Measurements from ENCODE around the gene ZNF835.
A peak's percentile ranks its signal among the peaks of the same experiment; 100 is the strongest.
"Not testable (repeated sequence)": the region's sequence is repeated elsewhere in the genome, so short reads cannot be mapped to it uniquely, and the experiment has no call there.

The ZNF835 gene

DNA sequence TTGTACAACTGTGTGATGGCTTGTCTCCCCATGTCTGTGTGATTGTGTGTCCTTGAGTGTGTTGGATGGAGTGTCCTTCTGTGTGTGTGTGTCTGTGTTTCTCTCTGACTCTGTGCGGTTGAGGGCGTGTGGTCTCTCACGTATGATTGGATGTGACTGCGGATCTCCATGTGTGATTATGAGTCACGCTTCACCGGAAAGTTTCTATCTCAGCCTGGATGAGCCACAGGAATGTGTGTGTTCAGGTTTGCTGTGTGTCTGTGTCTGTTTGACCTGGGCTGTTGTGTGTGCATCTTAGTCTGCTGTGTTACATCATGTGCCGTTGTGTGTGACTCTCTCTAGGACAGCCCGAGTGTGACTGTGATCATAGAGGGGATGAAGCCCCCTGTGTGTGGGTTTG lies 15.5 kb upstream of the ZNF835 start:
- in situ Hi-C loops (cut with HindIII; ENCODE audit: low sequenced_read_pairs) = no loop called here
- no peak overlapping the region for H3K4me3 ChIP-seq (ENCODE audit: low read depth, low read length)
- TF ChIP-seq, protein P1, sequence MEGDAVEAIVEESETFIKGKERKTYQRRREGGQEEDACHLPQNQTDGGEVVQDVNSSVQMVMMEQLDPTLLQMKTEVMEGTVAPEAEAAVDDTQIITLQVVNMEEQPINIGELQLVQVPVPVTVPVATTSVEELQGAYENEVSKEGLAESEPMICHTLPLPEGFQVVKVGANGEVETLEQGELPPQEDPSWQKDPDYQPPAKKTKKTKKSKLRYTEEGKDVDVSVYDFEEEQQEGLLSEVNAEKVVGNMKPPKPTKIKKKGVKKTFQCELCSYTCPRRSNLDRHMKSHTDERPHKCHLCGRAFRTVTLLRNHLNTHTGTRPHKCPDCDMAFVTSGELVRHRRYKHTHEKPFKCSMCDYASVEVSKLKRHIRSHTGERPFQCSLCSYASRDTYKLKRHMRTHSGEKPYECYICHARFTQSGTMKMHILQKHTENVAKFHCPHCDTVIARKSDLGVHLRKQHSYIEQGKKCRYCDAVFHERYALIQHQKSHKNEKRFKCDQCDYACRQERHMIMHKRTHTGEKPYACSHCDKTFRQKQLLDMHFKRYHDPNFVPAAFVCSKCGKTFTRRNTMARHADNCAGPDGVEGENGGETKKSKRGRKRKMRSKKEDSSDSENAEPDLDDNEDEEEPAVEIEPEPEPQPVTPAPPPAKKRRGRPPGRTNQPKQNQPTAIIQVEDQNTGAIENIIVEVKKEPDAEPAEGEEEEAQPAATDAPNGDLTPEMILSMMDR (IDR thresholded peaks at IDR 0.05; ENCODE audit: low read depth, low read length, missing control alignments) = no peak
- DNase-seq (ENCODE audit: low read depth) = no peak

DNA sequence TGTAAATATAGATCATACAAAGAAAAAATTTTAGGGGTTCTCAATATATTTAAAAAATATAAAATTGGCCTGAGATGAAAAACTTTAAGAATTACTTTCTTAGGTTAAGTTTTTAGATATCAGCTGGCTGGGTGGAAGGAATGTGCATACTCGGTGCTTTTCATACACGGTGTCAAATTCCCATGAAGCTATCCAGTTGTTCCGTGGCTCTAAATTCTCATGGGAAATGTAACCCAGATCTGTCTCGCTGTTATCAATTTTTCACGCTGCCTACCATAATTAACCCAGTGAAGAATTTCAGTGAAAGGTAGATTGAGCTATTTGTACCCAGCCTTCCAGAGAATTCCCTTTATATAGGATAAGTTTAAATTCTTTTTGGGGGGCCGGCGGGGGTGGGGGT lies 11.6 kb upstream of the ZNF835 start:
- no peak for DNase-seq (ENCODE audit: low read depth)
- H3K4me3 ChIP-seq (ENCODE audit: low read depth, low read length) = no peak overlapping the region
- TF ChIP-seq, protein P1 (IDR thresholded peaks at IDR 0.05; ENCODE audit: low read depth, low read length, missing control alignments) = no peak
- in situ Hi-C loops (cut with HindIII; ENCODE audit: low sequenced_read_pairs) = no loop called here

DNA sequence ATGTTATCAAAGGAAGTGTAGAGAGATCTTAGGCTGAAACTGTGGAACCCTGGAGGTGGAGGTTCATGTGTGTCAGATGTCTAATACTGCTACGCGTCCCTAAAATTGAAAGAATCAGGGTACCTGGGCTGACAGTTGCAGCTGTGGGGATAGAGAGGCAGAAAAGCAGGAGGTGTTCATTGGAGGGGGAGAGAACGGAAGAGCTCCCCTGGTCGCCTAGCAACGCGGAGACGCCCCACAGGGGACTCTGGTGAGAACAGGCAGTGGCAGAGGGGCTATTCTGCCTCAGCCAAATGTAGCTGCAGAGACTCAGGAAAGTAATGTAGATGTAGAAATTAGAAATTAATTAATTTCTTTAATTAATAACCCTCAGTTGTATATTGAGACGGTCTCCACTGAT lies 10.1 kb upstream of the ZNF835 start:
- in situ Hi-C loops (cut with HindIII; ENCODE audit: low sequenced_read_pairs) = no loop called here
- DNase-seq (ENCODE audit: low read depth) = no peak
- H3K4me3 ChIP-seq (ENCODE audit: low read depth, low read length) = no peak overlapping the region
- TF ChIP-seq, protein P1 (IDR thresholded peaks at IDR 0.05; ENCODE audit: low read depth, low read length, missing control alignments) = no peak

- TF ChIP-seq, protein P1 (IDR thresholded peaks at IDR 0.05; ENCODE audit: low read depth, low read length, missing control alignments) = no peak
- H3K4me3 ChIP-seq (ENCODE audit: low read depth, low read length) = no peak overlapping the region
- DNase-seq (ENCODE audit: low read depth) = no peak
- in situ Hi-C loops (cut with HindIII; ENCODE audit: low sequenced_read_pairs) = no loop called here
Measured at GRCh38 chr19:56678205-56678604, 6.6 kb upstream of the ZNF835 start.

- H3K4me3 ChIP-seq (ENCODE audit: low read depth, low read length); in situ Hi-C loops (cut with HindIII; ENCODE audit: low sequenced_read_pairs); DNase-seq (ENCODE audit: low read depth): not testable (repeated sequence)
Measured at GRCh38 chr19:56672610-56673009, 1.1 kb upstream of the ZNF835 start.

- in situ Hi-C loops (cut with HindIII; ENCODE audit: low sequenced_read_pairs) = no loop called here
- no peak for DNase-seq (ENCODE audit: low read depth)
- TF ChIP-seq, protein P1 (IDR thresholded peaks at IDR 0.05; ENCODE audit: low read depth, low read length, missing control alignments) = no peak
- H3K4me3 ChIP-seq (ENCODE audit: low read depth, low read length) = peak overlapping the region; percentile 29
Measured at GRCh38 chr19:56670961-56671612, 470 bp downstream of the ZNF835 start.

DNA sequence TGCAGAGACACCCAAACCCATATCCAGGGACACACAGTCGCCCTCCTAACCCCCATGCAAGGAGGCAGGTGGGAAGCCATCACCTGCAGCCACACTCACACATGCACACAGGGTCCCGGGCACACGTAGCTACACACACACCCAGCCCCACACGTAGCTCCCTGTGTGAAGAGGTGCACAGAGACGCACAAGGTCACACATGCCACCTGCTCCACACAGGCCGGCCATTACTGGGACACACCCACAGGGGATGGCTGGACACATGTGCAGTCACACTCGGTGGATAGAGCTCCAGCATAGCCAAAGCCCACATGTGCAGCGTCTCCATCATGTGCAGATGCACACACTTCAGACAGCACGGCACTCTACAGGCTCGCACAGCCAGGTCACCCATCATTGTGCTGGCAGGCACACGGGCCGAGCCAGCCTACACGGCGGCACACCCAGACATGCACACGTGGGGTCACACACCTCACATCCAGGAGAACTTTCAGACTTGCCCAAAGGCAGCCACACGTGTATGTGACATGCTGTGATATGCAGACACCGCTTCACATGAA lies 1.1 kb downstream of the ZNF835 start:
- no peak for DNase-seq (ENCODE audit: low read depth)
- in situ Hi-C loops (cut with HindIII; ENCODE audit: low sequenced_read_pairs) = no loop called here
- H3K4me3 ChIP-seq (ENCODE audit: low read depth, low read length) = no peak overlapping the region
- TF ChIP-seq, protein P1 (IDR thresholded peaks at IDR 0.05; ENCODE audit: low read depth, low read length, missing control alignments) = no peak

Measured in astrocyte of the cerebellum (primary cell).